H1 (cell line): Measurements from ENCODE around the gene JPH3.

Experiments
- EP300 ChIP-seq, 2 experiments: IDR thresholded peaks; 1 replicate in 1 of 2; 2 replicates in 1 of 2; pipeline ENCODE4 v1.6.1; 2011 to 2012; ENCODE audit warnings: low read depth in 2 of 2, low read length in 2 of 2, mild to moderate bottlenecking in 2 of 2, borderline replicate concordance in 1 of 2, inconsistent platforms in 1 of 2, moderate library complexity in 1 of 2
- JUND ChIP-seq: IDR thresholded peaks from 2 replicates; pipeline ENCODE4 v1.6.1; 2011; ENCODE audit warnings: mild to moderate bottlenecking, improper control_type of control experiment, low read length
- MAFK ChIP-seq: IDR thresholded peaks from 2 replicates; pipeline ENCODE4 v1.6.1; 2012; ENCODE audit warnings: low read depth, mild to moderate bottlenecking, improper control_type of control experiment, low read length
- POLR2A ChIP-seq, 2 experiments: IDR thresholded peaks; 1 replicate in 1 of 2; 2 replicates in 1 of 2; pipeline ENCODE4 v1.6.1; 2011; ENCODE audit warnings: low read depth in 2 of 2, low read length in 2 of 2, mild to moderate bottlenecking in 2 of 2; ENCODE audit errors: control extremely low read depth in 1 of 2
- SUZ12 ChIP-seq: fragments of 200-600 bp; sonication (generic); IDR thresholded peaks from 2 replicates; pipeline ENCODE4 v1.6.1; 2012; ENCODE audit warnings: mild to moderate bottlenecking, inconsistent platforms, low read length, moderate library complexity, mixed read lengths
- TF ChIP-seq, protein P1 (sequence below), 3 experiments: IDR thresholded peaks; 1 replicate in 2 of 3; 2 replicates in 1 of 3; pipeline versions ENCODE4 v1.5.1 to v1.6.1; 2011; ENCODE audit warnings: low read length in 3 of 3, mild to moderate bottlenecking in 3 of 3, inconsistent platforms in 2 of 3, low read depth in 1 of 3, moderate library complexity in 1 of 3; ENCODE audit not compliant: insufficient read depth in 1 of 3; ENCODE audit errors: control extremely low read depth in 1 of 3

GRCh38 chr16:87635541-87636049 lies 33.3 kb downstream of the JPH3 start:
- no peak for TF ChIP-seq POLR2A (IDR thresholded peaks at IDR 0.05; ENCODE audit: control extremely low read depth in 1 of 2, low read depth in 2 of 2, low read length in 2 of 2)
- no peak for TF ChIP-seq JUND
- TF ChIP-seq EP300 (IDR thresholded peaks at IDR 0.05; ENCODE audit: borderline replicate concordance in 1 of 2, low read depth in 2 of 2, low read length in 2 of 2) = no peak
- no peak for TF ChIP-seq SUZ12
- TF ChIP-seq, protein P1, sequence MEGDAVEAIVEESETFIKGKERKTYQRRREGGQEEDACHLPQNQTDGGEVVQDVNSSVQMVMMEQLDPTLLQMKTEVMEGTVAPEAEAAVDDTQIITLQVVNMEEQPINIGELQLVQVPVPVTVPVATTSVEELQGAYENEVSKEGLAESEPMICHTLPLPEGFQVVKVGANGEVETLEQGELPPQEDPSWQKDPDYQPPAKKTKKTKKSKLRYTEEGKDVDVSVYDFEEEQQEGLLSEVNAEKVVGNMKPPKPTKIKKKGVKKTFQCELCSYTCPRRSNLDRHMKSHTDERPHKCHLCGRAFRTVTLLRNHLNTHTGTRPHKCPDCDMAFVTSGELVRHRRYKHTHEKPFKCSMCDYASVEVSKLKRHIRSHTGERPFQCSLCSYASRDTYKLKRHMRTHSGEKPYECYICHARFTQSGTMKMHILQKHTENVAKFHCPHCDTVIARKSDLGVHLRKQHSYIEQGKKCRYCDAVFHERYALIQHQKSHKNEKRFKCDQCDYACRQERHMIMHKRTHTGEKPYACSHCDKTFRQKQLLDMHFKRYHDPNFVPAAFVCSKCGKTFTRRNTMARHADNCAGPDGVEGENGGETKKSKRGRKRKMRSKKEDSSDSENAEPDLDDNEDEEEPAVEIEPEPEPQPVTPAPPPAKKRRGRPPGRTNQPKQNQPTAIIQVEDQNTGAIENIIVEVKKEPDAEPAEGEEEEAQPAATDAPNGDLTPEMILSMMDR (IDR thresholded peaks at IDR 0.05; ENCODE audit: control extremely low read depth in 1 of 3, insufficient read depth in 1 of 3, low read depth in 1 of 3, low read length in 3 of 3) = peak; percentile 82 to 95 (median 83)
- no peak for TF ChIP-seq MAFK
